Hepatocyte (in vitro differentiated cells): Measurements from ENCODE around the gene MTCH2.

Experiments used
- EZH2phosphoT487 ChIP-seq: fragments of 200-600 bp; sonication (generic); IDR thresholded peaks from one replicate; pipeline ENCODE4 v1.6.1; 2018; ENCODE audit warnings: antibody characterized with exemption, mild to moderate bottlenecking, low read depth, moderate library complexity; ENCODE audit not compliant: unreplicated experiment, severe bottlenecking
- TF ChIP-seq, protein P1 (sequence below): fragments of 200-600 bp; sonication (generic); IDR thresholded peaks from 2 replicates; pipeline ENCODE4 v1.5.1; 2016; ENCODE audit warnings: antibody characterized with exemption, mild to moderate bottlenecking; ENCODE audit not compliant: poor library complexity

DNA sequence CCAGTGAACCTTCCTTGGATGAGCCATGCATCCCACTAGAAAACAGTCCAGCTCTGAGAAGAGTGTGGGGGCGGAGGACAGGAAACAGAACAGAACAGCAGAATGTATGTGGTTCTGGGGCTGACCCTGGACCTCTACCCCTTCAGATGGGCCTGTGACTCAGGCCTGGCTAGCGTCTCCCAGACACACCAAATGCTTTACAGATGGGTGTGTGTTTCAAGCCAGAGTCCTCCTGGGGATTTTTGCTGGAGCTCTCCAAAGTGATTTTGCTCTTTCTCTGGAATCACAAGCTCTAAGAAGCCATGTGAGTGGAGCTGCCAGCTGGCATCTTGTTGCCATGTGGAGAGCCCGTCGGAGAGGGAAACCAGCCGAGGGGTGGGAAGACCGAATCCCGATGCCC, 35.0 kb downstream of the MTCH2 start:
- TF ChIP-seq, protein P1, sequence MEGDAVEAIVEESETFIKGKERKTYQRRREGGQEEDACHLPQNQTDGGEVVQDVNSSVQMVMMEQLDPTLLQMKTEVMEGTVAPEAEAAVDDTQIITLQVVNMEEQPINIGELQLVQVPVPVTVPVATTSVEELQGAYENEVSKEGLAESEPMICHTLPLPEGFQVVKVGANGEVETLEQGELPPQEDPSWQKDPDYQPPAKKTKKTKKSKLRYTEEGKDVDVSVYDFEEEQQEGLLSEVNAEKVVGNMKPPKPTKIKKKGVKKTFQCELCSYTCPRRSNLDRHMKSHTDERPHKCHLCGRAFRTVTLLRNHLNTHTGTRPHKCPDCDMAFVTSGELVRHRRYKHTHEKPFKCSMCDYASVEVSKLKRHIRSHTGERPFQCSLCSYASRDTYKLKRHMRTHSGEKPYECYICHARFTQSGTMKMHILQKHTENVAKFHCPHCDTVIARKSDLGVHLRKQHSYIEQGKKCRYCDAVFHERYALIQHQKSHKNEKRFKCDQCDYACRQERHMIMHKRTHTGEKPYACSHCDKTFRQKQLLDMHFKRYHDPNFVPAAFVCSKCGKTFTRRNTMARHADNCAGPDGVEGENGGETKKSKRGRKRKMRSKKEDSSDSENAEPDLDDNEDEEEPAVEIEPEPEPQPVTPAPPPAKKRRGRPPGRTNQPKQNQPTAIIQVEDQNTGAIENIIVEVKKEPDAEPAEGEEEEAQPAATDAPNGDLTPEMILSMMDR: no peak
- no peak for TF ChIP-seq EZH2phosphoT487
